Measurements from ENCODE around the gene SRA1.

SRA1 gene

DNA sequence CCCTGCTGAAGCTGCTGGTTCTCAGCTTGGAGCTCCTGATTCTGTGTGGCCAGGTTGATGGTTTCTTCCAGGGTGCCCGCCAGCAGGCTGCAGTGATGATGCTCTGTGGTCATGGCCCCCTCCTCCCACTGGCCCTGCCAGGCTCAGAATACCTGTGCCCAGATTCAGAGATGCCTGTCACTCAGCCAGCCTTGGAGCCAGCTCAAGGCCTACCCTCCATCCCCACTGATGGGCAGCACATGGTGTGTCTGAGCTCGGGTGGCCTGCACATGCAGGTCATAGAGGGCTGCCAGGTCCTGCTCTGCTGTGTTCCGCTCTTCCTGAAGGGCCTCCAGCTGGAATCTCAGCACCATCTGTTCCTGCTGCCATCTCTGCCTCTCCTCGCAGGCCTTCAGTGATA, 12.8 kb upstream of the SRA1 start:
- peak; percentile 93 for DNase-seq (ENCODE audit: low spot score)

DNA sequence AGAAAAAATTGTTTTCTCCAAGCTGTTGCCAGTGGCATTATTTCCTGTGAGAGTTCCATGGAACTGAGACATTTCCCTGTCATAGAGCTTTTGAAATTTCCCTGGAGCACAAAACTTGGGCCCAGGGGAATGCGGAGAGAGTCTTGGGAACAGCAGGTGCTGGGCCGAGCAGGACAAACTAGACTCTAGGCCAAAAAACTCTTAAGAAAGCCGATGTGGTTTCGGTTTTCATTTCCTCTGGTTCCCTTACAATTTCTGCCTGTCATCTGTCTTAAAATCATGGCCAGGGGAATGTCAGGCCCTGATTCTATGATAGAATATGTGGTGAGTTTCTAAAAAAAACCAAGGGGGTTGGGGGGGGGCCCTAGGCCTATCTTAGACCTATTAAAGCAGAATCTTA, 11.9 kb upstream of the SRA1 start:
- no peak for DNase-seq (ENCODE audit: low spot score)

GRCh38 chr5:140568443-140569063, 11.3 kb upstream of the SRA1 start:
- no peak for DNase-seq (ENCODE audit: low spot score)

DNA sequence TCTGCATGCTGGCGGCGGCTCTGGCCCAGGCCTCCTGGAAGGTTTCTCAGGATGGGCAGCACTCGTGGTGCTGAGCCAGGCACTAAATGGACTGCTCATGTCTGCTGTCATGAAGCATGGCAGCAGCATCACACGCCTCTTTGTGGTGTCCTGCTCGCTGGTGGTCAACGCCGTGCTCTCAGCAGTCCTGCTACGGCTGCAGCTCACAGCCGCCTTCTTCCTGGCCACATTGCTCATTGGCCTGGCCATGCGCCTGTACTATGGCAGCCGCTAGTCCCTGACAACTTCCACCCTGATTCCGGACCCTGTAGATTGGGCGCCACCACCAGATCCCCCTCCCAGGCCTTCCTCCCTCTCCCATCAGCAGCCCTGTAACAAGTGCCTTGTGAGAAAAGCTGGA, 10.6 kb upstream of the SRA1 start:
- DNase-seq (ENCODE audit: low spot score): no peak

DNA sequence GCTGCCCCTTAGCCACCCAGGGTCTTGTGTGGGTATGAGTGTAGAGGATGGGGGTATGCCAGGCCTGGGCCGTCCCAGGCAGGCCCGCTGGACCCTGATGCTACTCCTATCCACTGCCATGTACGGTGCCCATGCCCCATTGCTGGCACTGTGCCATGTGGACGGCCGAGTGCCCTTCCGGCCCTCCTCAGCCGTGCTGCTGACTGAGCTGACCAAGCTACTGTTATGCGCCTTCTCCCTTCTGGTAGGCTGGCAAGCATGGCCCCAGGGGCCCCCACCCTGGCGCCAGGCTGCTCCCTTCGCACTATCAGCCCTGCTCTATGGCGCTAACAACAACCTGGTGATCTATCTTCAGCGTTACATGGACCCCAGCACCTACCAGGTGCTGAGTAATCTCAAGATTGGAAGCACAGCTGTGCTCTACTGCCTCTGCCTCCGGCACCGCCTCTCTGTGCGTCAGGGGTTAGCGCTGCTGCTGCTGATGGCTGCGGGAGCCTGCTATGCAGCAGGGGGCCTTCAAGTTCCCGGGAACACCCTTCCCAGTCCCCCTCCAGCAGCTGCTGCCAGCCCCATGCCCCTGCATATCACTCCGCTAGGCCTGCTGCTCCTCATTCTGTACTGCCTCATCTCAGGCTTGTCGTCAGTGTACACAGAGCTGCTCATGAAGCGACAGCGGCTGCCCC, 10.0 kb upstream of the SRA1 start:
- DNase-seq (ENCODE audit: low spot score): no peak

GRCh38 chr5:140566665-140567064, 9.4 kb upstream of the SRA1 start:
- no peak for DNase-seq (ENCODE audit: low spot score)

DNA sequence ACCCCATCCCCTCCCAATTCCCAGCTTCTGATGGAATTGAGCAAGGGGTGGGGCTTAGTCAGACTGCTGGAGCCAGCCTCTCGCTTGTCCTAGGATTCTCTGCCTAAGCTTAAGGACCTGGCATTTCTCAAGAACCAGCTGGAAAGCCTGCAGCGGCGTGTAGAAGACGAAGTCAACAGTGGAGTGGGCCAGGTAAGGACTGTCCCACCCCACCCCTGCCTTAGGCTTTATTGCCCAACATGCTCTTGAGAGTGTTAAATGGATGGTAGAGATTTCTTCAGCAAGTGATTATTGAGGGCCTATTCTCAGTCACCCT, 8.5 kb upstream of the SRA1 start:
- no peak for DNase-seq (ENCODE audit: low spot score)

DNA sequence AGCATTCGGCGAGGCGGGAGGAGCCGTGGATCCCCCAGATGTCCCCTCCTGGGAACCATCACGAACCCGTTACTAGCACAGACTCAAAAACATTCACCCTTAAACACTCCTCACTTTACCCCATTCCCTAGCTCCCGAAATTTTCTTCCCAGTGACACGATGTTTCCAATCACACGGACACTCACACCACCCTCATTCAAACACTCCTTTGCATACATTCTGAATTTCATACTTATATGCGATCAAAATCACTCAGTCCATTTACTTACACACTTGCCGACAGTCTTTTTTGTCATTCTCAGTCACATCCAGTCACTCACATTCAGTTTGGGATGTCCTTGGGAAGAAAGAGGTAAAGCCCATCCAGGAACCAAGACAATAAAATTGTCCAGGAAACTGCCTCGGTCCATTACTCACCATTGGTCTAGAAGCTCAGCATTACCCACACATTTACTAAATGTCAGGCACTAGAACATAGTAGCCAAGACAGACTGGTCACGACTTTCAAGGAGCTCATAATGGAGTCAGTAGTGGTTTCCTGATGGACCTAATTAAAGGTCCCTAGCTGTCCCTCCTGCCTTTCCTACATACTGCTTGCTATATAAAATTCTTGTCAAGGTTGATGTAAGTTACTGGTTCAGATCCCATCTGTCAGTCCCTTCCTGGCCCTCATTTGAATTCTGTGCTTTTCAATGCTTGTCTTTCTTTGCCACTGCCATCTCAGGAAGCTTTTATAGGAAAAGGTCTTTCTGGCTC, 7.9 kb upstream of the SRA1 start:
- DNase-seq (ENCODE audit: low spot score): no peak

- DNase-seq (ENCODE audit: low spot score): peak; percentile 99
These were observed 7.1 kb upstream of the SRA1 start, which contains the start of the genes APBB3 and SLC35A4 for GRCh38 chr5:140564196-140565023. TSS of gene APBB3 (minus strand) at chr5:140564598. CDS start at chr5:140564245, 353 bp downstream. TSS of gene SLC35A4 (plus strand) at chr5:140564828. CDS start at chr5:140567170, 2,342 bp downstream.

GRCh38 chr5:140563596-140563995, 6.3 kb upstream of the SRA1 start:
- DNase-seq (ENCODE audit: low spot score): peak; percentile 41

GRCh38 chr5:140561753-140562523, 4.7 kb upstream of the SRA1 start:
- DNase-seq (ENCODE audit: low spot score): no peak

- DNase-seq (ENCODE audit: low spot score): no peak
These were observed 3.0 kb upstream of the SRA1 start for GRCh38 chr5:140560227-140560626.

- no peak for DNase-seq (ENCODE audit: low spot score)
These were observed 1.3 kb upstream of the SRA1 start for GRCh38 chr5:140558542-140558941.

GRCh38 chr5:140557965-140558364, 692 bp upstream of the SRA1 start:
- DNase-seq (ENCODE audit: low spot score): no peak

- DNase-seq (ENCODE audit: low spot score): no peak
These were observed 835 bp downstream of the SRA1 start for GRCh38 chr5:140556438-140556837.

DNA sequence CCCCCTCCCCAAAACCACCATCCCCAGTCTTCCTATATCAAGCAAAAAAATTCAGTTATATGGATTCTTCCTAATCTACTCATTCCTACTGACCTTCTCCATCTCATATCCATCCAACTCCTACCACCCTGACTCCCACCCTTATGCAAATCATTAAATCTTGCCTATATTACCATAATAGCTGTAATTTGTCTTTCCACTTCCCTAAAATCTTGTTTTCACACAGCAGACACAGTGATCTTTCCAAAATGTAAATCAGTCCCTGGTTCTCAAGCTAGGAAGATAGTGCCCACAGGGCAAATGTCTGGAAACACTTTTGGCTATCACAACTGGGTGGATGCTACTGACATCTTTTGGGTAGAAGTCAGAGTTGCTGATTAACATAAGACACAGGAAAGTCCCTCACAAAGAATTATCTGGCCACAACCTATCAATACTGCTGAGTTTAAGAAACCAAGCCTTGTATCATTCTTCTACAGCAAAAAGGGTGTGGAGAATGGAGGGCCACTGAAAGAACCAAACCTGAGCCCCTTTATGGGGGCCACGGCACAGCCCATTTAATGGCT, 1.4 kb downstream of the SRA1 start:
- no peak for DNase-seq (ENCODE audit: low spot score)

DNA sequence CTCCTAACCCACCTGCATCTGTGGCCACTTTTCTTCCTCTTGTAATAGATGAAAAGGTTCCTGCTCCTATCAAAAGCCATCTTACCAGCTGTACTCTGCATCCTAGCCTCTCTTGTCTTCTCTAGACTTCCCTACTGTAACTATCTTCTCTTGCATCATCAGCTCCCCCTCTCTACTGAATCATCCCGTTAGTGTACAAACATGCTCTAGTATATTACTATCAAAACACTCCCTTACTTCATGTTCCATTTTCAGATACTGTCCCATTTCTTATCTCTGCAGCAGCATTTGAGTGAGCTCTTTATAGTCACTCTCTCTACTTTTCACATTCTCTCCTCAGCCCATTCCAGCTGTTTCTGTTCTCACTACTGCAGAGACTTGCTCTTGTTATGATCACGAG, 2.8 kb downstream of the SRA1 start:
- no peak for DNase-seq (ENCODE audit: low spot score)

DNA sequence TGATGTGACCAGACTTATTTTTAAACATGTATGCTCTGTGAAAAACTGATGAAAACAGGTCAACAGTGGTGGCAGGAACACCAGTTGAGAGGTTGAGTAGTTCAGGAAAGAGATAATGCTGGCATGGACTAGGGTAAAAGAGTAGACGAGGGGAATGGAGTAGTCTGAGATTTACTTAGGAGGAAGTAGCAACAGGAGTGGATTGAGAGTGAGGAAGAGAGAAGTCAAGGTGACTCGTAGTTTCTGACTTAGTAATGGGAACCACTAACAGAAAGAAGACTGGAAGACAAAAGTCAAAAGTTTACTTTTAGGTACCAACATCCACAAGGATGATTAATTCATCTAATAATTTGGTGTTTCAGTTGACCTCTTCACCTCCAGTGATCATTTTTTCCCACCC, 3.6 kb downstream of the SRA1 start:
- no peak for DNase-seq (ENCODE audit: low spot score)

GRCh38 chr5:140551872-140552271, 5.4 kb downstream of the SRA1 start:
- no peak for DNase-seq (ENCODE audit: low spot score)

DNA sequence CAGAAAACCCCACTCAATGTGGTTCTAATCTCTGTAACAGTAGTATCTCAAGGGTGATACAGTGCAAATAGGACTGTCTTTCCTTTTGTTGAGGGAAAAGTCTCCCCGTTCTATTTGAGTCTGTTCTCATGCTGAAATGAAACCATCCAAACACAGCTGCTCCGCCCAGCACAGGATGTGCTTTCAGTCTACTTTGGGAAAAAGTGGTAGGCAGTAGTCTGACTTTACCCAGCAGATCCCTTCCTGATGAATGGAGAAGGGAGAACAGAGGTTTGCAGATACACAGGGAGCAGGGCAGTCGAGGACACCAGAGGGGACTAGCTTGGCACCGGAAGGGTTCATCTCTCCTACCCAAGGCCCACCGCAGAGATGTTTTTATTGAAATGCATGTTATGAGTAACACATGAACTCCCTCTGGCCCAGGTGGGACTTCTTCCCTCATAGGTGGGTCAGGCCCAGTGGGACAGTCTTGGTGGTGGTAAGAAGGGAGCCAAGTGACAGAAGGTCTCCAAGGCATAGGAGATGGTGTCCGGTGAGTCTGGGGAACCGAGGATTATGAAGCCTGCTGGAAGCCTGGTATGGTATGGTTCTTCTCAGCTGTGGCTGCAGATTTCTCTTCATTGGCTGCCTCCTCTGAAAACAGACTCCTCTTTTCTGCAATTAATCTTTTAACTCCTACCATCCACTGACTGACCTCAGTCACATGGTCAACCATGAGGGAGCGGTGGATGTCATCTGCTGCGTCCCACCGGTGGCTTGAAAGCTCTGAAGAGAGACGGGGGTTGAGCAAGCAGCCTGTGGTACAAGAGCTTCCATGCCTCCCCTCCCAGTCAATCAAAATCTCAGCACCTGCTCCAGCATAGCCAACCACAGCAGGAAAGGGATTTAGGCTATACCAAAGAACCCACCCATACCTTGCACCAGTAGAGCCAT, 6.9 kb downstream of the SRA1 start:
- DNase-seq (ENCODE audit: low spot score): no peak
